Measurements from ENCODE around the gene GPR176.
"Not testable (repeated sequence)": the region's sequence is repeated elsewhere in the genome, so short reads cannot be mapped to it uniquely, and the experiment has no call there.

Gene GPR176

GRCh38 chr15:39854161-39854560 lies 65.9 kb downstream of the GPR176 start:
- no peak for DNase-seq

GRCh38 chr15:39852250-39852649 lies 67.8 kb downstream of the GPR176 start:
- no peak for DNase-seq

- DNase-seq, result peak; percentile 28
These were observed 68.5 kb downstream of the GPR176 start for GRCh38 chr15:39851500-39852092.

GRCh38 chr15:39850436-39850835 lies 69.6 kb downstream of the GPR176 start:
- DNase-seq, result no peak

- no peak for DNase-seq
These were observed 74.0 kb downstream of the GPR176 start for GRCh38 chr15:39846108-39846507.

GRCh38 chr15:39845582-39845981 lies 74.5 kb downstream of the GPR176 start:
- DNase-seq, result no peak

GRCh38 chr15:39843565-39843964 lies 76.5 kb downstream of the GPR176 start:
- no peak for DNase-seq

- no peak for DNase-seq
These were observed 82.6 kb downstream of the GPR176 start for GRCh38 chr15:39837454-39837853.

GRCh38 chr15:39835550-39835949 lies 84.5 kb downstream of the GPR176 start:
- DNase-seq, result no peak

GRCh38 chr15:39834256-39834655 lies 85.8 kb downstream of the GPR176 start:
- no peak for DNase-seq

GRCh38 chr15:39833515-39833981 lies 86.5 kb downstream of the GPR176 start:
- DNase-seq, result no peak

GRCh38 chr15:39830166-39830565 lies 89.9 kb downstream of the GPR176 start:
- no peak for DNase-seq

GRCh38 chr15:39828374-39828931 lies 91.6 kb downstream of the GPR176 start:
- peak; percentile 31 for DNase-seq

GRCh38 chr15:39826975-39827374 lies 93.1 kb downstream of the GPR176 start:
- no peak for DNase-seq

GRCh38 chr15:39823634-39824033 lies 96.4 kb downstream of the GPR176 start:
- no peak for DNase-seq

GRCh38 chr15:39820050-39820602 lies 99.9 kb downstream of the GPR176 start:
- no peak for DNase-seq

GRCh38 chr15:39819533-39819932 lies 100.5 kb downstream of the GPR176 start:
- peak; percentile 85 for DNase-seq

- DNase-seq, result no peak
These were observed 102.2 kb downstream of the GPR176 start for GRCh38 chr15:39817892-39818291.

GRCh38 chr15:39814489-39814888 lies 105.6 kb downstream of the GPR176 start:
- DNase-seq, result no peak

- DNase-seq, result not testable (repeated sequence)
These were observed 107.4 kb downstream of the GPR176 start for GRCh38 chr15:39812651-39813050.

- no peak for DNase-seq
These were observed 111.2 kb downstream of the GPR176 start for GRCh38 chr15:39808909-39809308.

GRCh38 chr15:39807791-39808190 lies 112.3 kb downstream of the GPR176 start:
- no peak for DNase-seq

GRCh38 chr15:39804026-39804425 lies 116.0 kb downstream of the GPR176 start:
- DNase-seq, result no peak

- no peak for DNase-seq
These were observed 117.0 kb downstream of the GPR176 start for GRCh38 chr15:39803016-39803415.
